Lower leg skin (tissue), 3 donors: ENCODE data around the gene CPSF6.

Source experiments
- CTCF ChIP-seq, 3 donors: fragments of 450-650 bp; IDR thresholded peaks; one replicate each; pipeline ENCODE4 v1.5.1; 2016; ENCODE audit warnings: antibody characterized with exemption in 3 of 3, mild to moderate bottlenecking in 3 of 3, moderate library complexity in 2 of 3
- POLR2A ChIP-seq, 2 donors: fragments of 450-650 bp; IDR thresholded peaks; one replicate each; pipeline ENCODE4 v1.6.1; 2016 to 2017; ENCODE audit warnings: antibody characterized with exemption in 2 of 2, mild to moderate bottlenecking in 1 of 2, moderate library complexity in 1 of 2

- no peak for TF ChIP-seq POLR2A (IDR thresholded peaks at IDR 0.05)
- TF ChIP-seq CTCF (IDR thresholded peaks at IDR 0.05): no peak
These were observed 2.2 kb downstream of the CPSF6 start for GRCh38 chr12:69241438-69242092.
